Osteoblast (primary cell): ENCODE results near the gene AEN. TPM values are rescaled to one million over a fixed set of nuclear protein-coding genes. Genes with fewer than 3 reads are reported as not detected.
A peak's percentile ranks its signal among the peaks of the same experiment; 100 is the strongest.

Experiments
- DNase-seq: peaks from one replicate; pipeline ENCODE4 v3.0.0; 2011; ENCODE audit warnings: low spot score, mixed read lengths; ENCODE audit not compliant: insufficient read length; ENCODE audit errors: missing footprints
- H2AFZ ChIP-seq: 2 replicates; pipeline ENCODE4 v1.6.0; 2011; ENCODE audit warnings: mild to moderate bottlenecking, low read length
- H3K27ac ChIP-seq: 2 replicates; pipeline ENCODE4 v1.5.1; 2011; ENCODE audit warnings: mild to moderate bottlenecking, low read depth, low read length, moderate library complexity
- H3K27me3 ChIP-seq: 2 replicates; pipeline ENCODE4 v1.6.0; 2012; ENCODE audit warnings: mild to moderate bottlenecking, control low read depth, inconsistent platforms, low read length, moderate library complexity; ENCODE audit not compliant: insufficient read depth
- H3K36me3 ChIP-seq: 2 replicates; pipeline ENCODE4 v1.5.1; 2011; ENCODE audit warnings: mild to moderate bottlenecking, low read length, control low read depth, moderate library complexity; ENCODE audit not compliant: insufficient read depth
- H3K4me1 ChIP-seq: 2 replicates; pipeline ENCODE4 v1.5.1; 2011; ENCODE audit warnings: mild to moderate bottlenecking, low read length, control low read depth, moderate library complexity; ENCODE audit not compliant: insufficient read depth
- H3K4me2 ChIP-seq: 2 replicates; pipeline ENCODE4 v1.6.0; 2011; ENCODE audit warnings: mild to moderate bottlenecking, low read length; ENCODE audit not compliant: insufficient read depth
- H3K4me3 ChIP-seq: fragments of 200-600 bp; sonication (generic); 3 replicates; pipeline ENCODE4 v1.5.1; 2012; ENCODE audit warnings: mild to moderate bottlenecking, low read length, inconsistent platforms; ENCODE audit not compliant: insufficient read depth
- H3K79me2 ChIP-seq: 2 replicates; pipeline ENCODE4 v1.6.0; 2012; ENCODE audit warnings: mild to moderate bottlenecking, low read length, control low read depth, inconsistent platforms; ENCODE audit not compliant: insufficient read depth
- H3K9me3 ChIP-seq: 2 replicates; pipeline ENCODE4 v1.5.1; 2011; ENCODE audit warnings: low read depth, low read length, control low read depth
- H4K20me1 ChIP-seq: 2 replicates; pipeline ENCODE4 v1.6.0; 2012; ENCODE audit warnings: mild to moderate bottlenecking, low read length, control low read depth; ENCODE audit not compliant: insufficient read depth
- total RNA-seq: library from RNA; depleted of rRNA; stranded (reverse); fragments of >200 nt; gene quantifications from 2 replicates; pipeline ENCODE4 v1.2.3, GENCODE V29; 2012
- TF ChIP-seq, protein P1 (sequence below): IDR thresholded peaks from 2 replicates; pipeline ENCODE4 v1.5.1; 2011; ENCODE audit warnings: mild to moderate bottlenecking, low read depth, low read length, moderate library complexity; ENCODE audit errors: extremely low read depth

Gene AEN
- total RNA-seq, 1 donor = 46.3 TPM

DNA sequence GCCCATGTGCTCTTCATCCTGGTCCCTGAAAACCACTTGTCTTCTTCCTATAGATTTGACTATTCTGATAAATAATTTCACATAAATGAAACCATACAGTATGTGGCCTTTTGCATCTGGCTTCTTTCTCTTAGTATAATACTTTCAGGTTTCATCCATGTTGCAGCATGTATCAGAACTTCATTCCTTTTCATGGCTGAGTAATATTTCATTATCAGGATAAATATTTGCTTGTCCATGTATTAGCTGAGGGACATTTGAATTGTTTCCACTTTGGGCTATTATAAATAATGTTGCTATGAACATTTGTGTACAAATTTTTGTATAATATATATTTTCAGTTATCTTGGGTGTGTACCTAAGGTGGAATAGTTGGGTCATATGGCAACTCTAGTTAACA is 29.8 kb upstream of the AEN start:
- DNase-seq = no peak
- no peaks in the 10 kb centered on the region for H3K4me1 ChIP-seq

DNA sequence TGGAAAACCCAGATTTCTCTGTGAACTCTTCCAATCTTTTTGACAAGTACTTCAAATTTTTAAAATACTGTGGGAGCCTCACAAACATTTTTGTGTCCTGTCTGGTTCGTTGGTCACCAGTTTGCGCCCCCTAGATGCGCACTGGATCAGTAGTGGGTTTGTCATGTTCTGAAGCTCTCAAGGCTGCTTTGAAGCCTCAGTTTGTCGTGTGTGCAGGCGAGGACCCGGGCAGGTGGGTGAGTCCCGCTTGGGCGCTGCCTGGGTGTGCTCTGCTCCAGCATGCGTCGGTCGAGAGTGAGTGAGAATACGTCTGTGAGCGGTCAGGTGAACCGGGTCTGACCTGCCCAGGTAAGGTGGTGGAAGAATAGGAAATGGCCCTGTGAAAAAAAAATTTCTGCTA is 17.3 kb upstream of the AEN start:
- Histone ChIP-seq H3K27ac (no peak overlapping the region), H3K27me3 (peaks cover 56% of the 10 kb centered on the region), H3K79me2 (no peaks in the 10 kb centered on the region), H3K4me2 (no peak overlapping the region), H3K36me3 (no peaks in the 10 kb centered on the region), H2AFZ (no peak overlapping the region), H3K9me3 (no peaks in the 10 kb centered on the region), H3K4me1 (no peaks in the 10 kb centered on the region), H4K20me1 (no peaks in the 10 kb centered on the region), H3K4me3 (no peak overlapping the region)
- no peak for DNase-seq
- TF ChIP-seq, protein P1, sequence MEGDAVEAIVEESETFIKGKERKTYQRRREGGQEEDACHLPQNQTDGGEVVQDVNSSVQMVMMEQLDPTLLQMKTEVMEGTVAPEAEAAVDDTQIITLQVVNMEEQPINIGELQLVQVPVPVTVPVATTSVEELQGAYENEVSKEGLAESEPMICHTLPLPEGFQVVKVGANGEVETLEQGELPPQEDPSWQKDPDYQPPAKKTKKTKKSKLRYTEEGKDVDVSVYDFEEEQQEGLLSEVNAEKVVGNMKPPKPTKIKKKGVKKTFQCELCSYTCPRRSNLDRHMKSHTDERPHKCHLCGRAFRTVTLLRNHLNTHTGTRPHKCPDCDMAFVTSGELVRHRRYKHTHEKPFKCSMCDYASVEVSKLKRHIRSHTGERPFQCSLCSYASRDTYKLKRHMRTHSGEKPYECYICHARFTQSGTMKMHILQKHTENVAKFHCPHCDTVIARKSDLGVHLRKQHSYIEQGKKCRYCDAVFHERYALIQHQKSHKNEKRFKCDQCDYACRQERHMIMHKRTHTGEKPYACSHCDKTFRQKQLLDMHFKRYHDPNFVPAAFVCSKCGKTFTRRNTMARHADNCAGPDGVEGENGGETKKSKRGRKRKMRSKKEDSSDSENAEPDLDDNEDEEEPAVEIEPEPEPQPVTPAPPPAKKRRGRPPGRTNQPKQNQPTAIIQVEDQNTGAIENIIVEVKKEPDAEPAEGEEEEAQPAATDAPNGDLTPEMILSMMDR = no peak

More for the DNA sequence above, 29.8 kb upstream of the AEN start:
- Histone ChIP-seq H4K20me1 (no peaks in the 10 kb centered on the region), H3K27me3 (no peaks in the 10 kb centered on the region), H3K36me3 (no peaks in the 10 kb centered on the region), H3K27ac (no peak overlapping the region), H3K4me2 (no peak overlapping the region), H3K79me2 (no peaks in the 10 kb centered on the region), H3K9me3 (no peaks in the 10 kb centered on the region), H3K4me3 (no peak overlapping the region), H2AFZ (no peak overlapping the region)
- TF ChIP-seq, protein P1 = no peak

DNA sequence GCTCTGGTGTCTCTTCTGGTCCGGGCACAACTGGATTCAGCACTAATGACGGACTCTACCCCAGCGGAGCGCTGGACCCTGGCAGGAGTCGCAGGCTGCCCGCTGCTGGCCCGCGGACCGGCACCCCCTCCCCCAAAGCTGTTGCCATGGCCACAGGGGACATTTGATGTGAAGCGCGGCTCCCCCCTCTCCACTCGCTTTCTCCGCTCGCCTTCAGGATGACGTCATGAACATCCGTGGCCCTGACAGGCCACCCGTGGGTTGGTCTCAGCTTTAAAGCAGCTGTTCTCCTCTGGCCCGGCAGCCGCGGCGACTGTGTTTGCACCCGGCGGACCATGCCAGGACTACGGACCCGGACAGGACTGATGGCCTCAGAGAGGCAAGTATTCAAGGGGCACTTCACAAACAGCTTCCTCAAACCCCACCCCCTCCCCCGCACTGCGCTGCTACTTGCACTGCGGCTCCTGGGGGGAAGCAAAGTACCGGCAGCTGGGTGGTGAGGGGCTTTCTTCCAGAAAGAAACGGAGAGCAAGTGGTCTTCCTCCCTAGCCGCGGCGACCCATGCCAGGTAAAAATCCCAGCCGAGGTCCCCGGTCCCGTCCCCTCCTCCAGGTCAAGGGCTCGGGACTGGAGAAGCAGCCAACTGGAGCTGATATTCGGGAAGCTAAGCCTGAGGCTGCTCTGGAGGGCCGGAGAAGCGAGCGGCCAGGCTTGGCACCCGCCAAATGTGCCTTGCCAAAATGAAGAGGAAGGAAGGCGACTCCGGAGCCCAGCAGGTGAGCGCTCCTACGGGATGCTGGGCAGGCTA is 16.6 kb upstream of the AEN start:
- H2AFZ ChIP-seq = no peak overlapping the region
- no peaks in the 10 kb centered on the region for H3K9me3 ChIP-seq
- H3K4me3 ChIP-seq = no peak overlapping the region
- H3K27ac ChIP-seq = no peak overlapping the region
- no peak for DNase-seq
- H3K79me2 ChIP-seq = no peaks in the 10 kb centered on the region
- no peaks in the 10 kb centered on the region for H3K36me3 ChIP-seq
- TF ChIP-seq, protein P1 = no peak
- no peaks in the 10 kb centered on the region for H4K20me1 ChIP-seq
- no peaks in the 10 kb centered on the region for H3K4me1 ChIP-seq
- H3K4me2 ChIP-seq = no peak overlapping the region
- peaks cover 57% of the 10 kb centered on the region for H3K27me3 ChIP-seq

DNA sequence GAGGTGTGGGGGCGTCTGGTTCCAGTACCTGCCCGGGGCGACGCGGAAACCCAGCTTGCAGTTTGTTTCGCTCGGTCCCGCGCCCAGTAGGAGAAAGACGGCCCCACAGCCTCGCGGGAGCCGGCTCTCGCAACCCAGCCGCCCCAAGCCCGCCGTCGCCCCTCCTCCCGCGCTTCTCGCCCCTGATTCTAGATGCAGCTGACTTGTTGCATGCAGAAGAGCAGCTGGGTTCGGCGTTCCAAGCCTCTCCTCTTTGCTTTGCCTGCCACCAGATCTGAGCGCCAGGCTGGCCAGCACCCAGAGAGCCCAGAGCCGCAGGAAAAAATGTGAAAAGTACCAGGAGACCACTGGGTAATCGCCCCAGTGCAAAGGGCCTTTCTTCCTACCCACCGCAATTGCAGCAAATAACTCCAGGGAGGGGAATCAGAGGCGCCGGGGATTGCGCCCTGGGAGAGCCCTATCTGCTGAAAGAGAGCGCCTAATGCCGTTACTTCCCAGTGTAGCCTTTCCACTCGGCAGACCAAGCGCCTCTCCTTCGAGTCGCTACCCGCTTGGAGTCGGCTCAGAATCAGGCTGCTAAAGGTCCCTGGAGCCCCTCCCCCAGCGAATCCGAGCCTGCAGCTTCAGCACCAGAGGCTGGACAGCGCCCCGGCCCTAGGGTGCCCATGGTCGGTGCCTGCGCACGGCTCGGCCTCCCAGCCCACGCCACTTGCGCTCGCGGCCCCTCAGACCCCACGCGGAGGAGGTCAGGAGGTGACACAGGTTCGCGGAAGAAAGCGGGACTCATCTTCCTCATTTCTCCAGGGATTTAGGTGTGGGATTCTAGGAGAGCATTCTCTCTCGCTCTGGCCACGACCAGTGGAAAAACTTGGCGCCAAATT is 15.7 kb upstream of the AEN start:
- TF ChIP-seq, protein P1 = no peak
- Histone ChIP-seq H3K36me3 (no peaks in the 10 kb centered on the region), H3K79me2 (no peaks in the 10 kb centered on the region), H3K27me3 (peaks cover 57% of the 10 kb centered on the region), H3K27ac (no peak overlapping the region), H3K9me3 (no peaks in the 10 kb centered on the region), H3K4me2 (no peak overlapping the region), H4K20me1 (no peaks in the 10 kb centered on the region), H2AFZ (no peak overlapping the region), H3K4me1 (no peaks in the 10 kb centered on the region), H3K4me3 (no peak overlapping the region)
- DNase-seq = peak; percentile 63
